ENCODE results near the gene POU6F1. TPM values are rescaled to one million over a fixed set of nuclear protein-coding genes. Genes with fewer than 3 reads are reported as not detected.

Gene POU6F1
- total RNA-seq, 1 donor from 2014 or later: 0.26 TPM

DNA sequence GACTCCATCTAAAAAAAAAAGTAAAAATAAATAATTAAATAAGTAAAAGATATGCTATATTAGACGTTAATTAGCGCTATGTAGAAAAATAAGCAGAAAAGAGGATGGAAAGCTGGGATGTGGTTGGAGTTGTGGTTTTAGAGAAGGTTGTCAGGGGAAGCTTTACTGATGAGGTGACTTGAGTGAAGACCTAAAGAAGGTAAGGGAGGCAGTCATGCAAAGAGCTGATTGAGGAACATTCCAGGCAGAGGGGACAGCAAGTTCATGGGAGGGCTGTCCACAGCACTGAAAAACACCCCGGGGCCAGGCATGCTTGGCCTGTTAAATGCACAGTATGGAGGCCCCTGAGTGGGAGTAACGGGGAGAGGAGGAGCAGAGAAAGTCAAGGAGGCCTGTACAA lies 36.7 kb upstream of the POU6F1 start:
- TF ChIP-seq, protein P1, sequence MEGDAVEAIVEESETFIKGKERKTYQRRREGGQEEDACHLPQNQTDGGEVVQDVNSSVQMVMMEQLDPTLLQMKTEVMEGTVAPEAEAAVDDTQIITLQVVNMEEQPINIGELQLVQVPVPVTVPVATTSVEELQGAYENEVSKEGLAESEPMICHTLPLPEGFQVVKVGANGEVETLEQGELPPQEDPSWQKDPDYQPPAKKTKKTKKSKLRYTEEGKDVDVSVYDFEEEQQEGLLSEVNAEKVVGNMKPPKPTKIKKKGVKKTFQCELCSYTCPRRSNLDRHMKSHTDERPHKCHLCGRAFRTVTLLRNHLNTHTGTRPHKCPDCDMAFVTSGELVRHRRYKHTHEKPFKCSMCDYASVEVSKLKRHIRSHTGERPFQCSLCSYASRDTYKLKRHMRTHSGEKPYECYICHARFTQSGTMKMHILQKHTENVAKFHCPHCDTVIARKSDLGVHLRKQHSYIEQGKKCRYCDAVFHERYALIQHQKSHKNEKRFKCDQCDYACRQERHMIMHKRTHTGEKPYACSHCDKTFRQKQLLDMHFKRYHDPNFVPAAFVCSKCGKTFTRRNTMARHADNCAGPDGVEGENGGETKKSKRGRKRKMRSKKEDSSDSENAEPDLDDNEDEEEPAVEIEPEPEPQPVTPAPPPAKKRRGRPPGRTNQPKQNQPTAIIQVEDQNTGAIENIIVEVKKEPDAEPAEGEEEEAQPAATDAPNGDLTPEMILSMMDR (IDR thresholded peaks at IDR 0.05; ENCODE audit: insufficient read depth, low read length, severe bottlenecking): no peak
- Histone ChIP-seq H3K4me3 (ENCODE audit: low read depth, low read length) (no peak overlapping the region), H3K36me3 (ENCODE audit: control insufficient read depth, insufficient read depth, low read length) (peaks cover 2% of the 10 kb centered on the region), H3K27me3 (ENCODE audit: control insufficient read depth, insufficient read depth, low read length) (no peaks in the 10 kb centered on the region)
- no peak for DNase-seq (ENCODE audit: low read depth)
- no peak for FAIRE-seq

DNA sequence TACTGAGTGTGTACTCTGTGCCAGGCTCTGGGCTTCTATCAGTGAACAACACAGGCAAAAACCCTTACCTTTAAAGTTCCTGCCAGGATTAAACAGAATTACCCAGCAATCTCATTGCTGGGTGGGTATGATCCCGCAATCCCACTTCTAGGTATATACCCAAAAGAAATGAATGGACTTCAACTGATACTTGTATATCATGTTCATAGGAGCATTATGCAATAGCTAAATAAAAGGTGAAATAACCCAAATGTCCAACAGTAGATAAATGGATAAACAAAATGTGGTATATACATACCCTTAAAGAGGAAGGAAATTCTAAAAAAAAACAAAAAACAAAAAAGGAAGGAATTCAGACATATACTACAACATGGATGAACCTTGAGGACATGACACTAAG lies 35.4 kb upstream of the POU6F1 start:
- FAIRE-seq: no peak
- H3K4me3 ChIP-seq (ENCODE audit: low read depth, low read length): no peak overlapping the region
- H3K27me3 ChIP-seq (ENCODE audit: control insufficient read depth, insufficient read depth, low read length): no peaks in the 10 kb centered on the region
- peaks cover 2% of the 10 kb centered on the region for H3K36me3 ChIP-seq (ENCODE audit: control insufficient read depth, insufficient read depth, low read length)
- no peak for DNase-seq (ENCODE audit: low read depth)
- TF ChIP-seq, protein P1 (IDR thresholded peaks at IDR 0.05; ENCODE audit: insufficient read depth, low read length, severe bottlenecking): no peak

DNA sequence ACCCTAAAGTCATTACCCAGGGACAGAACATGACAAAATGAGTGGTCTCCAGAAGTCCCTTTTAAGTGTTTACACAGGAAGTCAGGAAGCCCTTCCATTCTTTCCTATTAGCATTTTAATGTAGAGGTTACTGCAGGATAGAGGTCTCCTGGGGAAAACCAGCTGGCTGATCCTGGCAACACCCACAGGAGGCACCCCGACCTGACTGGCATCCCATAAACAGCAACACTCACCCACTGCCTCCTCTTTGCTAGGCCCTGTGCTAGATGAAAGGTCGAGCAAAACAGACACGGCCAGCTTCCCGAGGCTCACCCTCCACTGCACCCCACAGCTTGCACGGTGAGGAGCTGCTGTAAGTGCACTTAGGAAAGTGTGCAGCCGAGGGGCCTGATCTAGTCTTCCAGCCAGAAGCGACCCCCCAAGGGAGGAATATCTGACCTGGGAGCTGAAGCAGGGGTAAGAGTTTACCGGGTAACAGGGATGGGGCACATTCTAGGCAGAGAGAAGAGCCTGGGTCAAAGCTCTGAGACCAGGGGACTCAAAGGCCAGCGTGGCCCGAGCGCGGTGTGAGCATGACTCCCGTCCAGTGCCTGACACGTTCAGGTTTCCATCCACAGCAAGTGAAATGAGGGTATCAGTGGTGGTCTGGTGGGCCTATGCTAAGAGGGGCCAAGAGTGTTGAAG lies 29.8 kb upstream of the POU6F1 start:
- no peak overlapping the region for H3K4me3 ChIP-seq (ENCODE audit: low read depth, low read length)
- FAIRE-seq (no peak), DNase-seq (ENCODE audit: low read depth) (no peak)
- H3K27me3 ChIP-seq (ENCODE audit: control insufficient read depth, insufficient read depth, low read length): no peaks in the 10 kb centered on the region
- H3K36me3 ChIP-seq (ENCODE audit: control insufficient read depth, insufficient read depth, low read length): peaks cover 11% of the 10 kb centered on the region
- TF ChIP-seq, protein P1 (IDR thresholded peaks at IDR 0.05; ENCODE audit: insufficient read depth, low read length, severe bottlenecking): no peak

DNA sequence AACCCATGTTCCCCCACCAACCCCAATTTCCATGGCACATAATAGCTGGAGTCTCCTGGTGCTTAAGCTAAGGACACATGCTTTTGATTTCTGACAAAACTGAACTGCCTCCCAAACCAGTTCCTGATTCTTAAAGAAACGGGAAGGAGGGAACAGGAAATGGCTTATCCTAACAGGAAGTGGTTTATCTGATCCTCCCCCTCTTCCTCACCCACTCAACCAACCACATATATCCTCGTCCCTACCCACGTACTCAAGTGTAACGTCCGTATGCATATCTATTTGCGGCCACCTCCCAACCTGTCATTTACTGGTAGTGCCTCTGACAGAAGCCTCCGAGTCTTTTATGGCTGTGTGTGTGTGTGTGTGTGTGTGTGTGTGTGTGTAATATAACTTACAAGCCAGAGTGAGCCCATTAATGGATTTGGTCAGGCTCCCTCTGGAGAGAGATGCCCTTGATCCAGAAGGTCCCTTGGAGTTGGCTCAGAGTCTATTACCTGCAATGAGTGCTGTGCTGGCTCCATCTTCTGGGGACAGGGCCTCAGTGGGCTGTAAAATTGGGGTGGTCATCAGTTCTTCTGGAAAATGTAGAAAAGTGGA lies 28.5 kb upstream of the POU6F1 start:
- TF ChIP-seq, protein P1 (IDR thresholded peaks at IDR 0.05; ENCODE audit: insufficient read depth, low read length, severe bottlenecking): no peak
- DNase-seq (ENCODE audit: low read depth) (peak; percentile 30), FAIRE-seq (no peak)
- Histone ChIP-seq H3K4me3 (ENCODE audit: low read depth, low read length) (no peak overlapping the region), H3K36me3 (ENCODE audit: control insufficient read depth, insufficient read depth, low read length) (peaks cover 18% of the 10 kb centered on the region), H3K27me3 (ENCODE audit: control insufficient read depth, insufficient read depth, low read length) (no peaks in the 10 kb centered on the region)

DNA sequence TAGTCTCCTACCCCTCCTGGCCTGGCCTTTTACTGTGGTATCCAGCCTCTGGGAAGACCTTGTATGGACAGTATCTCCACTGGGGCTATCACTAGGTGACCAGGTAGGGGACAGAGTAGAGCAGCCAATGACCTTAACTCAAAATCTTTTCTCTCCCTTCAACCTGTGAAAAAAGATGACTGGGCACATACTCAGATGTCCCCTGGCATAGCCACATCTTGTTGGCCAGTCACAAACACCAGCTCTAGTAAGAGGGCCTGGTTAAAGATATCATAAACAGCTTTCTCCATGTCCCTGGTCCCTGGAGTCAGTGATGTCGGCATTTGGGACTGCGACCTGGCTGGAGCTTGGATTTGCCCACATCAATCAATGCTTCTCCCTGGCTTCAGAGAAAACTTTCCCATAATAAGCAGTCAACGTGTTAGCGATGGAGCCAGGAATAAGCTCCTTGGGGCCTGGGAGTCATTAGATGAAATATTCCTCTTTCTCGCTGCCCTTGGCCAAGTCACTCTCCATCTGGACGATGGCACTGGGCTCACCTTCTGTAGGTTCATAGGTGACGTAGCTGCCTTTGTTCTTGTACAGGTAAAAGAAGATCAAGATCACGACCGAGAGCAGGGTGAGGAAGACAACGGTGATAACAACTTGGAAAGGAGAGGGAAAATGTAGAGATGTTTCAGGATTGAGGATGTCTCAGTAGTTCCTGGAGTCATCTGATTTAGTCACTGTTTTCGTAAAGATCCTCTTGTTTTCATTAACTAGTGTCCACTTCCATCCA lies 27.8 kb upstream of the POU6F1 start:
- H3K36me3 ChIP-seq (ENCODE audit: control insufficient read depth, insufficient read depth, low read length): peaks cover 23% of the 10 kb centered on the region
- H3K27me3 ChIP-seq (ENCODE audit: control insufficient read depth, insufficient read depth, low read length): no peaks in the 10 kb centered on the region
- FAIRE-seq (no peak), DNase-seq (ENCODE audit: low read depth) (no peak)
- no peak overlapping the region for H3K4me3 ChIP-seq (ENCODE audit: low read depth, low read length)
- TF ChIP-seq, protein P1 (IDR thresholded peaks at IDR 0.05; ENCODE audit: insufficient read depth, low read length, severe bottlenecking): no peak
